GM18519 (cell line): ENCODE data around the gene SDCBP2.

Experiments
- ATAC-seq: cut with Tn5 transposase; IDR thresholded peaks from one replicate; pipeline ENCODE4 v1.9.1; 2021; ENCODE audit warnings: mild to moderate bottlenecking, moderate library complexity; ENCODE audit not compliant: unreplicated experiment, low FRiP score

SDCBP2 gene

DNA sequence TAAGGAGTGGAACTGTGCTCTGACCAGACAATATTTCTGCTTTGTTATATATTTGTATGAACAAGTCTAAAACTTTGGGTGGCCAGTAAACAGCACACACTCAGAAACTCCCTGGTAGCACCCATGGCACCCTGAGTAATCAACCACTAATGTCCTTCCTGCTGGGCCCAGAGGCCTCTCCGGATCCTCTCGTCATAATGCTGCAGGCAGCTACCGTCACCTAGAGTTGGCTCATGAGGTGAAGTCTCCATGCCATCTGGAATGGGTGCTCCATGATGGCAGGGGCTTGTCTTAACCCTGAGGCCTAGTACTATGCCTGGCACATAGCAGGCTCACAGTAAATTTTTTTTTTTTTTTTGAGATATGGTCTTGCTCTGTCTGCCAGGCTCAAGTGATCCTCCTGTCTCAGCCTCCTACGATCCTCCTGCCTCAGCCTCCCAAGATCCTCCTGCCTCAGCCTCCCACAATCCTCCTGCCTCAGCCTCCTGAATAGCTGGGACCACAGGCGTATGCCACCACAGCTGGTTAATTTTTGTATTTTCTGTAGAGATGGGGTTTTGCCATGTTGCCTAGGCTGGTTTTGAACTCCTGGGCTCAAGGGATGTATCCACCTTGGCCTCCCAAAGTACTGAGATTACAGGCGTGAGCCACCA is 3.0 kb upstream of the SDCBP2 start:
- ATAC-seq, result no peak

DNA sequence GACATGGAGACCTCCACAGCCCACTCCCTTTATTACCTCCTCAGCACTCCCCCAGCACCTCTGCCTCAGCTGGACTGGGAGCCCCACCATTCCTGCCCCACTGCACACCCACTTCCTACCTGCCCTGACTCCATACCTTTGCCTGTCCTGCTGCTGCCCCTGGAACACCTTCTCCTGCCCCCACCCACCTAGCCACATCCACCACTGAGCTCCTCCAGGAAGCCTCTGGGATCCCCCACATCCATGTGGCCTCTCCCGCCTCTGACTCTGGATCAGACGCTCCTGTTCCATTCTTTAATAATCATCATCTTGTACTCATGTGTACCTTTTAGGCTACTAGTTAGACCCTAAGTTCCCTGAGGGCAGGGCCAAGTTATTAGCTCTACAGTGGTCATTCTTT is 2.2 kb upstream of the SDCBP2 start:
- ATAC-seq, result no peak

DNA sequence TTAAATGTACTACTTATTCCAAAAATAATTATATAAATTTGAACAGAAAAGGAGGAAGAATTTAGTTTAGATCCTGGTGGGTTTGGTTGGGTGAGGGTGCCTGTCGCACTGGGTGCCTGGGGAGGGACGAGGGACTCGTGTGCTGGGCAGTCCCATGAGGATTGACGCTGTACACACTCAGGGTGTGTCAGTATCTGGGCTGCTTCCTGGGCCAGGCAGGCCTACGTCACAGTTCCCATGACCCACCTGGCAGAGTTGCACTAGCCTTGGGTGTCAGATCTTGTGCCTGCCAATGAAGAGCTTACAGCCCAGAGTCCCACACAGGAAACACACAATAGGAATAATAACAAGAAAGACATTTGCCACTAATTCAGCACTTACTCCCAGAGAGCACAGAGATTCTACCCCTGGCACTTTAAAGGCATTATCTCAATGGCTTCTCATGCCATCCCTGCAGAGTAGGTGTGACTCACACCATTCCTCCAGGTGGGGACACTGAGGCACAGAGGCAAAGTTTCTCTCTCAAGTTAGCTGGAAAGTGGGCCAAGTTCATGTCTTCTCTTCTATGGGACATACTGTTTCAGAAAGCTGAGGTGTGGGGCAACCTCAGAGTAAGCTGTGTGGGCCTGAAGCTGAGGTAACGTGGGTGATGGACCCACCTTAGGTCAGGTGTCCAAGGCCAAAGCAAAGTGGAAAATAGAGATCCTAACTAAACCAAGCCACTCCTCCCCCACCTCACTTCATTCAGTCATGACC is 1.3 kb upstream of the SDCBP2 start:
- ATAC-seq, result no peak

DNA sequence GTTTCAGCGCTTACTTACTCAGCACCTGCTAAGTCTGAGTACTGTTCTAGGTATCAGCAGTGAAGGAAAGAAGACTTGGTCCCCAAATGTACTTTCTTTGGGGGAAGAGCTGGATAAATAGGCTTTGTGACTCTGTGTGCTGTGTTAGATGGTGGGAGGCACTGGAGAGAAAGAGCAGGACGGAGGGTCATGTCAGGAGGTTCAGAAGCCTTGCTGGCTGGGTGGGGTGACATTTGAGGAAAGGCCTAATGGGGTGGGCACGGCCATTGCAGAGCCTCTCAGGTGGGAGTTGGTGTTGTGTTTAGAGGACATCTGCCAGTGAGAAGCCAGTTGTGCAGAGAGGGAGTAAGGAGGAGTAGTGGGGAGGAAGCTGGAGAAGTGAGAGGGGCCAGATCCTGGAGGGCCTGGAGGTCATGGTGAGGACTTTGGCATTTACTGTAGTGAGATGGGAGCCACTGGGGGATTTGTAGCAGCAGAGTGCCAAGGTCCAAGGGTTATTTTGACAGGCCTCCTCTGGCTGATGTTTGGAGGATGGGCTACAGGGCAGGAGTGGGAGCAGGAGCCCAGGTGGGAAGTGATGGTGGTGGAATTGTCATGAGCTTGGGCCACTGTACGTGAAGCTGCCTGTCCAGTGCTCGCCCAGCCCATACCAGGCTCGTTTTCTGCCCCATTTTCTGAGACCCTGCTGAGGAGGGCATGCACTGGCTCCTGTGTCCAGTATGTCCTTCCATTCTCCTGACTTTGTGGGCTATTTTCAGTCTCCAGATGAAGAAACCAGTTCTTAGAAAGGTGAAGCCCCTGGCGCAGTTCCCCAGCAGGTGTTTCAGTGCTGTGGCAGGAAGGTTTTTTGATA is 886 bp downstream of the SDCBP2 start:
- ATAC-seq, result no peak

DNA sequence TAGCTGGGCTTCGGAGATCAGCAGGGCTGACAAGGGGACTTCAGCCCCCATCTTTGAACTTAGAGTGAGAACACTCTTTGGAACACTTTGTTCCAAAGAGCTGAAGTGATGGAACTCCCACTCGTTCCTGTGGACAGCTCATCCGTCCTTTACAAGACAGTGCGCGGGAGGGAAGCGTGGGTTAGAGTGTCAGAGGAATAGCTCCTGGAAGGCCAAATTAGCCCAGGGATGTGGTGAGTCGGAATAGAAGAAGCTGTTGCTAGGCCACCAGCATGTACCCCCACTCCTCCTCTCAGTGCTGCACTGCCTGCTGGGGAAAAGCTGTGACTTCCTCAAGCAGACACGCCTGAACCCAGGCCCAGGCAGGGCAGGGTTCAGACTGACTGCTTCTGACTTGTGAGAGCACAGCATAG is 1.7 kb downstream of the SDCBP2 start:
- no peak for ATAC-seq

DNA sequence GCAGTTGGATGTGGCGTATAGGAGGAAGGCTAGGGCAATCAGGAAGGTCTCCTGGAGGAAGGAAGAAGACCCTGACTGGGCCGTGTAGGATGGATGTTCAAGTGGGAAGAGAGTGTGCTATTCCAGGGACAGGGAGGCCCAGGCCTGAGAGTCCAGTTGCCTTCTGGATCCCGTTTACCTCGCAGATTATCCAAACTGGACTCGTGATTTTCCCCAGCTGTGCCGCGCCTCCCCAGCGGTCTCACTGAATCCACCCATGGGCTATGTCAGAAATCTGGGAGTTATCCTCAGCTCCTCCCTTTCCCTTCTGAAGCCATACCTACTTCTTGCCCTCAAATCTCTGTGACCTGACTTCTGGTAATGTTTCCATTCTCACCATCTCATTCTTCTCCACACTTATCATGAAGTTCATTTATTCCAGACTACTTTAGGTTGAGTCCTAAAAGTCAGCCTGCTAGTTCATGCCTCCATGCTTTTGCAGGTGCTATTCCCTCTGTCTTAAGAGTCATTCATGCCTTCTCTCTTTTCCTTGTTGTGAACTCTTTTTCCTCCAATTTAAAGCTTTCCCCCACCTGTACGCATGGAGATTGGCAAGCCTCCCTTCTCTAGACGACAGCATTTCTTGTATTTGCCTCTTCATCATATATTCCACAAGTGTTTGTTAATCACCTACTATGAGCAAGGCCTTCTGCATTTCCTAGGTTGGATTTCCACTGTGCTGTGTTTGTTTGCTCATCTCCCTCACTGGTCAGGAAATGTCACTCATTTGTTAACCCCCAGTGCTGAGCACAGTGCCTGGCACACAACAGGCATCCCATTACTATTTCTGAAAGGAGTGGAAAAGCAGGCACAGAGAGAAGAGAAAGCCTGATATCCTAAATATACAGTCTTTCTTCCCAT is 2.7 kb downstream of the SDCBP2 start:
- no peak for ATAC-seq

DNA sequence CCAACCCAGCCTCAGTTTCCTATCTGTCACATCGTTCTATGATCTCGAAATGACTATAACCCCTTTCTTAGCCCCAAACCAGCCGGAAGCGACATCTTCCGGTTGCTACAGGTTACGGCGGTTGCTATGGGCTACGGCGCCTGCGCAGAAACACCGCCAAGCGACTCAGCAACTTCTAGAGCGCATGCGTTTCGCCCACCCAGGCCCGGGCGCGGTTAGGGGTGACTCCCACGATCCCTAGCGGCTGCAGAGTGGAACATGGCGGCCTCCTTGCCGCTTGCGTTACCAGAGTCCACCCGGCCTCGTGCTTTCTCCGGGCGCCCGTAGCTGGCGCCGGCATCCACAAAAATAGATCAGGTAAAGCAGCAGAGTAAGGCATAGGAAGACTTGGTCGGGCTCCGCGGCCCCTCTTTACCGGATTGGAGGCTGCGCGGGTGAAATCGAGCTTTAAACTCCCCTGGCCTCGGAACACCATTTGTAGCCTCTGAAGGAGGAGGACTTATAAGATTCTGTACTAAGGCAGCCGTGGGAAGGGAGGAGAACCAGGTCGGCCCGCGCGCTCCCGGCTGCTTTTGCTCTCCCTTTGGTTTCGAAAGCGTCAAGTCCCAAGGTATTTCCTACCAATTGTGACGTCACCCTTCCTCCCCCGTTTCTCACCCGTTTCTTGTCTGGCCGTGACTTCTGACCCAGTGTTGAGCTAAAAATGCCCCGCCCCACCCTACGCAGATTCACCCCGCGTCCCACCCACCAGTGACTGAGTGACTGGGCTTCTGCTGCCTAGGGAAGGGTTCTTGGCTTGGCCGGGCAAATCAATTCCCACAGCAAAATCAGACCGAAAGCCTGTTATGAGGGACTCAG is 3.5 kb downstream of the SDCBP2 start:
- ATAC-seq, result peak; percentile 72

DNA sequence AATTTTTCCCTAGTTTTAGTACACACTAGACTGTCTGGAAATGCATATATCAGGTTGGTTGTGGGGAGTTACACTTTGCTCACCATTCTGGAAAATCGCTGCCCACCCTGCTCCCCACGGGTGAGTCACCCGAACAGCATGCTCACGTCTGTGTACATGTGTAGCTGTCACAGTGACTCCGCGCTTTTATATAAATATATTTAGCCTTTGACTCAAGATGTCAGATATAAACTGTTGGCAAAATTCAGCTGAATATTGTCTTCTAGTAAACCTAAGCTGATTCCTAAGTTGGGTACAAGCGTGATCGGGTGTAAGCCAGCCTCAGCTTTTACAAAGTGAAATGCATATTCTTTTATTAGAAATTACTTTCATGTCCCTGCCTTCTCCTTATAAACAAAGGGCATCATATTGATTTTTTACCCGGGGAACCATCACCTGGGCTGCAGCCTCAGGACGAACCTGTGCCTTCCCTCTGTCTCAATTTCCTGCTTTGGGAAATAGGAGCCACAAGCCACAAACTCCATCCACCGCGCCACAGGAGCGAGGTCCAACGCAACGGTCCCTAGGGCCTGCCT is 4.3 kb downstream of the SDCBP2 start:
- no peak for ATAC-seq

DNA sequence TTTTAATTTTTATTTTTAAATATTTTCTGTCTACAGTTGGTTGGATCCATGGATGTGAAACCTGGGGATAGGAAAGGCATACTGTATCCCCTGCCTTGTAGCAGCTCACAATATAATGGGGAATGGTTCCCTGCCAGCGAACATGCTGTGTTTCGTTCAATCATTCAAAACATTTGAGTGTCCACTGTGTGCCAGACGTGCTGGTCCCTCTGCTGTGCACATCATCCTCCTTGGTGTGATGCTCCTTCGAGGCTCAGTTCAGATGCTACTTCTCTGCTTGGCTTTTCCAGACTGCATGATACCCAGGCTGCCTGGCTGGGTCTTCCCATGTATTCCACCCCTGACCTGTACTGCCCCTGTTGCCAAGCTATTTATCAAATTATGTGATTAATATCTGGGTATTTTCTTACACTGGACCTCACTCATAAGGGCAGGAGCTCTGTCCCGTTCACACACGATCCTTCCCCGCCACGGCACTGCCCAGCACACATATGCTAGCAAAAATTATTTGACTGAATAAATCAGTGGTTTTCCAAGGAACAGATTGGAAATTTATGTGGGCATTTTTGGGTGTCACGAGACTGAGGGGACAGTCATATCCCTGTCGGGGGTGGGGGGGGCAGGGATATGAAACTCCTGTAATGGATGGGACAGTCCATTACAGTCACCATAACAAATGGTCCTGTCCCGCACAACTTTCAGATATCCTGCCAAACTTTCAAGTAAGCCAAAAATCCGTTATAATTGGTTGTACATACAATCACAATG is 4.9 kb downstream of the SDCBP2 start:
- ATAC-seq, result no peak

DNA sequence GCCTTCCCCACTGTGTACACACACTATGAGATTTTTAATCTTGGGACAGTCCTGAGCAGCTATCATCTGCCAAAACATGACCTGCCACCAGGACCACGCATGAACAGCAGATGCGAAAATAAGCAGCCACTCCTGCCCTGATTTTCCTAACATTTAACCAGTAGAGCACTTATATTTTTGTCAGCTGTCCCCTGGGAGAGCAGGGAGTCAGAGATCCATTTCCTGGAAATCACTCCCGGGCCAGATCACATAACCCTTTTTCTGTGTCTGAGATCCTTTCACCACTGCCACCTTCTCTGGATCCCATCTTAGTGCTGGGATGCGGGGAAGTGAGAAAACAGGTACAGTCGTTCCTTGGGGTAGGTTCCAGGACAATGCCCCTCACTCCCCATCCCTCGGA is 5.7 kb downstream of the SDCBP2 start:
- ATAC-seq, result no peak

DNA sequence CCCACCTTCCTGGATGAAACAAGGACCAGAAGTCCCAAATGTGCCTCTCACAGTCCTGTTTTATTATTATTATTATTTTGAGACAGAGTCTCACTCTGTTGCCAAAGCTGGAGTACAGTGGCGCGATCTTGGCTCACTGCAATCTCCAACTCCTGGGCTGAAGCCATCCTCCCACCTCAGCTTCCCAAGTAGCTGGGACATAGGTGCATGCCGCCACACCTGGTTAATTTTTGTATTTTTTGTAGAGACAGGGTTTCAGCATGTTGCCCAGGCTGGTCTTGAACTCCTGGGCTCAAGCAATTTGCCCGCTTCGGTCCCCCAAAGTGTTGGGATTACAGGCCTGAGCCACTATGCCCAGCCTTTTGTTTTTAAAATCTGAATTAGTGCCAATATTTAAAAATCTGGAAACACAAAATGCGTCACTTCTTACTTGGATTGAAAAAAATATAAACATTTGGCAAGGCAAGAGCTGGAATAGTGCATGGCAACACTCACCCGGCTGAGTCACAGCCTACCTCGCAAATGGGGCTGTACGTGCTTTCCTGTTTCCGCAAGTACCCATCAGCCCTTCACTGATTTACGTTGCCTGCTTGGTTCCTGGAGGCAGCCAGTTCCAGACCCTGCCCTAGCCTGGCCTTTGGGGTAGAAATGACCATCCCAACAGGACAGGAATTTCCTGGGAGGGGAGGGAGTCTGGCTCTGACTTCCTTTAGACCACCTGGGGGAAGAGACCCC is 6.3 kb downstream of the SDCBP2 start:
- ATAC-seq, result no peak

DNA sequence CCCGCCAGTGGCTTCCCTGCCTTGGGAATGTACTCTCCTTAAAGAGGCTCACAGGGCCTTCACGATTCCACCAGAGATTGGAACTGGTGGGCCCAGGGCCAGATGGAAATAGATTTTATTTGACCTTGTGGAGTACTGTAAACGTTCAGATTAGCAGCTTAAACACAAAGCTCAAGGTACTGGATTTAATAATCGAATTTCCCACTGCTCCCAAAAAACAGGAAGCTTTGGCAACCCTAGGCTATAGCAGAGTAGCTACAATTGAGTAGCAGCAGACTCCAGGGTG is 7.3 kb downstream of the SDCBP2 start:
- ATAC-seq, result no peak

DNA sequence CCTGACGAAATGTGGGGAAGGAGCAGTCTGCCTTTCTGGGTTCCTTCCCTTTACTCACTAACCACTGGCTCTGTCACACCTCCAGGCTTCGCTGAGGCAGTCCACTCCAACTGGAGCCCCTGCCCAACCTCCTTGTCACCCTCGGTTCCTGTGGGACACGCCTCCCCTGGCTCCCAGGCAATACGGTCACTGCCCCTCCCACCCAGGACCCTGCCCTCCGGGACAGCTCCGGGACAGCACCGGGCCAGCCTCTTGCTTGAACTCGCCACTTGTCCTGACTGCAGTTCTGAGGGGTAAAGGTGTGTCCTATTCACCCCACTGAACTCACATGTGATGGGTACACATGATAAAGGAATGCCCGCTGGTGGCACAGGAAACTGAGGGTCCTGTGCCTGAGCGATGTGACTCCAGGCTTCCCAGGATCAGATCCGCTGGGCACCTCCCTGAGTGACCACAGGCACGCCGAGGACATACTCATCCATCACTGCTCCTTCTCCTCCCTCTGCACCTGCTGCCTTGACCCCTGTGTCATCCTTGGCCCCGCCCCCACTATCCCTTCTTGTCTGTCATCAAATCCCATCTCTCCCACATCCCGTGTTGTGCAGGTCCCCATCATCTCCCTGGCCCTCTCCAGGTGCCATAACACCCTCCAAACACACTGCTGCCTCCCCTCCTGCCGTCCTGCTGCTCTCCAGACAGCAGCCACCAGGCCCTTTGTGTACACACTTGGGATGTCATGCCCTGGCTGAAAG is 7.9 kb downstream of the SDCBP2 start:
- ATAC-seq, result no peak

DNA sequence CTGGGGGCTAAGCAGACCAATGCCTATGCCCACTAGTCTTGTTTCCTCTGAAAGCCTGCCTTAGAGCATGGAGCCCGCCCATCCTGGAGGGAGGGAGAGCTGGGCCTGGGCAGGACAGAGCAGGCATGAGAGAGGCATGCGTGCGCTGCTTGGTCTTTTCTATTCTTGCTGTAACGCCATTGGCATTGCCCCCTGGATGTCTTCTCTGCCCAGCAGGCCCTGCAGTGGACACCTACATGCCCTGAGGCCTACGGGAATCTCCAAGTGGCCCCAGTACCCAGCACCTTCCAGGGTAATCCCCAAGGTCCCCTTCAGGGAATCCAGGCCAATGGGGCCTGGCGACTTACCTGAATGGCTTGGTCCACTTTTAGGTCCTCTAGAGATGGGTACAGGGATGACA is 8.9 kb downstream of the SDCBP2 start:
- no peak for ATAC-seq

DNA sequence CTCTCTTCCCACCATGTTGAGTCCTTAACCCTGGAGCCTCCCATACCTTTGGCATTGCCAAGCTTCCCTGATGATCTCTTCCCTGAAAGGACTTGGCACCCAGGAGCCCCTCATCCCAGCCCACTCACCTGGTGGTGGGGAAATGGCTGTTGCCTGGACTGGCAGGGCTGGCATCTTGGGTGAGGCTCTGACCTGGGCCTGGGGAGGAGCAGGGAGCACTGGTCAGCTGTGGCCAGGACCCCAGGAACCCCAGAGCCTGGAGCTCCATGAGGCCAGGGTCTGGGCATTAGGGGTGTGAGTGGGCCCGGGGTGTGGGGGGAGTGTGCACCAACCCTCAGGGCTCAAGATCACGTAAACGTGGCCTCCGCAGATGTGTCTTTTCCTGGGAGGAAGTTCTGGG is 9.5 kb downstream of the SDCBP2 start:
- ATAC-seq, result no peak

DNA sequence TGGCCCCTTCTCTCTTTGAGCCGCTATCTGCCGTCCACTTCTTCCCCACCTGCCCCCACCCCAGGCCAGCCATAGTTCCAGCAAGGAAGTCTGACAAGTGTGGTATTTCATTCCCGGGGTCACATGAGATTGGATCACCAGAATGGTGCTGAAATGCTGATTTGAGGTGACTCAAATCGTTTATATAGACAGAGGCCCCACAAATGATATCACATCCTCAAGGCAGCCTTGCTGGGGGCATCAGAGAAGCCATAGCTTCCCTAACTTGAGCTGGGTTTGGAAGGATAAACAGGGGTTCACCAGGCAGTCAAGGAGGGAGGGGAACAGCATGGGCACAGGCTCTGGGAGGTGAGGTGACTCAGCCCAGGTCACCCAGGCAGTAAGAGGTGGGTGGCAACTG is 9.9 kb downstream of the SDCBP2 start:
- no peak for ATAC-seq

DNA sequence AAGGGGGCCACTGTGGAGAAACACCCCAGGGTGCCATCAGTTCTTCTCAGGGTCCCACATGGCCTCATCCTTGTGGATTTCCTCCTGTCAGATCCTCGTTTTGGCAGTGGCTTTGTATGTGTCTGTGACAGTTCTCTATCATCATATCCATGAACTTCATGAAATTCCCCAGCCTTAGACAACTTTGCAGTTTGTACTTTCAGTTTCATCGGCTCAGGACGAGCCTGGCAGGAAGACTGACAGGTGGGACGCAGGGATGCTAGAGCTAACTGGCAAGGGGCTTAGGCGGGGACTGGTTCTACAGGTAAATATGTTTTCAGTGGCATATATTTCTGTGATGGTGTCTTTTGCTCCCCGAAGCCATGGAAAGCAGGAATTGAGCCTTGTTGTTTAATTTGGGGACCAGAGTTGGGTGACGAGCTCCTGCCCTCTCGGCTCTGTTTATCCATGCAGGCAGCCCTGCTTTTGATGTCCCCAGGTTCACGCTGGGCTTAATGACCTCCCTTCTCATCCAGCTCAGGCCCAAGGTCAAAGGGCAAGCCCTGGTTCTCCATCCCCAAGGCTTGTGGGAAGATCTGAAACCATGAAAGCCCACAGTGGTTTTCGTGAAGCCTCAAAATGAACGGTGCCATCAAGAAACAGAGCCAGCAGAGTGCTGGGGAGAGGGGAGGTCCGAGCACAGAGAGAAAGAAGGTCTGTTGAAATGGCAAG is 11.2 kb downstream of the SDCBP2 start:
- ATAC-seq, result no peak
